Subcutaneous abdominal adipose tissue (tissue), 5 donors: Measurements from ENCODE around the gene SAV1.

Experiments
- H3K27ac ChIP-seq: one replicate; pipeline ENCODE4 v1.7.0; 2013; ENCODE audit warnings: low read depth, mild to moderate bottlenecking, inconsistent platforms, low read length, moderate library complexity
- H3K27me3 ChIP-seq, 5 donors: one replicate each; pipeline ENCODE4 v1.7.0; 2013; ENCODE audit warnings: low read length in 5 of 5, inconsistent platforms in 1 of 5; ENCODE audit not compliant: control insufficient read depth in 5 of 5, insufficient read depth in 4 of 5
- H3K36me3 ChIP-seq, 5 donors: one replicate each; pipeline ENCODE4 v1.7.0; 2013; ENCODE audit warnings: low read length in 5 of 5; ENCODE audit not compliant: control insufficient read depth in 5 of 5, insufficient read depth in 5 of 5
- H3K4me1 ChIP-seq, 5 donors: one replicate each; pipeline ENCODE4 v1.7.0; 2013; ENCODE audit warnings: low read length in 5 of 5, mild to moderate bottlenecking in 3 of 5, moderate library complexity in 1 of 5; ENCODE audit not compliant: control insufficient read depth in 5 of 5, insufficient read depth in 5 of 5
- H3K4me3 ChIP-seq, 5 donors: one replicate each; pipeline ENCODE4 v1.7.0; 2013; ENCODE audit warnings: low read length in 5 of 5, low read depth in 1 of 5
- H3K9ac ChIP-seq, 5 donors: one replicate each; pipeline ENCODE4 v1.7.0; 2013; ENCODE audit warnings: low read length in 5 of 5, mild to moderate bottlenecking in 4 of 5, moderate library complexity in 3 of 5
- H3K9me3 ChIP-seq, 5 donors: one replicate each; pipeline ENCODE4 v1.7.0; 2013; ENCODE audit warnings: low read length in 5 of 5; ENCODE audit not compliant: control insufficient read depth in 5 of 5
- donor health status: healthy.
- donor health status: healthy.
- donor health status: healthy.
- donor health status: healthy.
- donor health status: healthy.

SAV1 gene

GRCh38 chr14:50615056-50615455, 53.0 kb downstream of the SAV1 start:
- Histone ChIP-seq H3K4me1 (no peaks in the 10 kb centered on the region), H3K27me3 (no peaks in the 10 kb centered on the region), H3K27ac (no peak overlapping the region), H3K36me3 (no peaks in the 10 kb centered on the region), H3K9me3 (no peaks in the 10 kb centered on the region), H3K9ac (no peak overlapping the region), H3K4me3 (no peak overlapping the region)

DNA sequence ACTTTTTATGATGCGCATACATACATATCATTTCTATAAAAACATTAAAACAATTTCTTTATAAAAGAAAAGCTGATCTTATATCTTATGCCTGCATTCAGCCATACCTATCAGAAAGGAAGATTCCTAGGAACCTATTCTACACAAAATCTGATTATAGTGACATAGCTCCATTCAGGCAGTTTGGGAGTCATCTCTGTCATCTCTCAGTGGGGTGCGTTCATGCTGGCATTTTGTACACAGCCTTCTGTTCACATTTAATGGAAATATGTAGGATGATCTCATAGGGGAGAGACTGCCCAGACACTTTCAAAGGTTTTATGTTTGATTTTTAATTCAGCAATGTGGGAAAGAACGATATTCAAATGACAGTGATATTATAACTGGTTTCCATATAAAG, 55.3 kb downstream of the SAV1 start:
- Histone ChIP-seq H3K27ac (no peak overlapping the region), H3K9ac (no peak overlapping the region), H3K36me3 (no peaks in the 10 kb centered on the region), H3K4me1 (no peaks in the 10 kb centered on the region), H3K9me3 (no peaks in the 10 kb centered on the region), H3K27me3 (no peaks in the 10 kb centered on the region), H3K4me3 (no peak overlapping the region)

GRCh38 chr14:50610465-50610864, 57.6 kb downstream of the SAV1 start:
- Histone ChIP-seq H3K27ac (no peak overlapping the region), H3K4me3 (no peak overlapping the region), H3K36me3 (no peaks in the 10 kb centered on the region), H3K9ac (no peak overlapping the region), H3K9me3 (no peaks in the 10 kb centered on the region), H3K27me3 (no peaks in the 10 kb centered on the region), H3K4me1 (peaks cover 0 to 4% (median 0%) of the 10 kb centered on the region in 5 donors)

DNA sequence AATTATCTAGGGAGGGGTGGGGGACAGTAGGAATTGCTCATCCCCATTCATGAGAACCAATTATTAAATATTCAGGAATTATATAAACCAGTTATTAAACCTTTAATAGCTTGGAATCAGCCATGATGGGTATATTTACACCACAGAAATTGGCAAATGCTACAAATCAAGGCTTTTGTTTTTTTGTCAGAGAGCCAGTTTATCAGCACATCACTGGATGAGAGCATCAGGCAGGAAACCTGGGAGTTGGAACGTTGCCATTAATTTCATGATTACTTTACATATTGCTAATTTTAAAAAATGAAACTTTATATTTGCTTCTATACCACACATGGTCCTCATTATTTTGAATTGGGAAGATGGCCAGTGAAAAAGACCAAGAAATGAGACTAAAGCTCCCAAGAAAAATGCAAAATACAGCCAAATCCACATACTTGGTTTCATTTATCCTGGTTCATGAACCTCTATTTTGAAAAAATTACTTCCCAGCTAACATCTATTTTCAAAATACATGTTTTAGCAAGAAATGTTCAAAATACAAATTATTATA, 59.7 kb downstream of the SAV1 start:
- Histone ChIP-seq H3K36me3 (no peaks in the 10 kb centered on the region), H3K27me3 (no peaks in the 10 kb centered on the region), H3K4me1 (peaks cover 0 to 4% (median 0%) of the 10 kb centered on the region in 5 donors), H3K27ac (no peak overlapping the region), H3K9me3 (no peaks in the 10 kb centered on the region), H3K4me3 (no peak overlapping the region), H3K9ac (no peak overlapping the region)

DNA sequence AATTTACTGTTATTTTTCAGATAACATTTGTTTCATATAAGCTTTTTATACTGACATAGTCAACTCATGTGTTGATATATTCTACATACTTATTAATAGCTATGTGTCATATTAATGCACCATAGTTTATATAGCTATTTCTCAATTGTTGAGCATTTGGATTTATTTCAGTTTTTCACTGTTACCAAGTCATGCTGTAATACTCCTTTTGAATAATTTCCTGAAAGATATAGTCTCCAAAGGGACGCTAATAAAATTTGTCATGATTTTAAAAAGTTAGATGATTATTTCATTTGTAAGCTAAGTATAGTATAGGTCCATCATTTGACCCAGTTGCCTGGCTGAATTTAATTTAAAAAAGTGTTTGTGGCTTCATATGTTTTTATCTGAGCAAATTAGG, 60.3 kb downstream of the SAV1 start:
- H3K36me3 ChIP-seq: no peaks in the 10 kb centered on the region
- no peak overlapping the region for H3K4me3 ChIP-seq
- H3K27me3 ChIP-seq: no peaks in the 10 kb centered on the region
- H3K9ac ChIP-seq: no peak overlapping the region
- H3K4me1 ChIP-seq: peaks cover 0 to 4% (median 0%) of the 10 kb centered on the region in 5 donors
- no peak overlapping the region for H3K27ac ChIP-seq
- no peaks in the 10 kb centered on the region for H3K9me3 ChIP-seq

- H3K36me3 ChIP-seq: no peaks in the 10 kb centered on the region
- H3K9ac ChIP-seq: no peak overlapping the region
- H3K9me3 ChIP-seq: no peaks in the 10 kb centered on the region
- H3K27me3 ChIP-seq: no peaks in the 10 kb centered on the region
- no peak overlapping the region for H3K4me3 ChIP-seq
- peaks cover 0 to 4% (median 0%) of the 10 kb centered on the region in 5 donors for H3K4me1 ChIP-seq
- H3K27ac ChIP-seq: no peak overlapping the region
Measured at GRCh38 chr14:50607181-50607580, 60.9 kb downstream of the SAV1 start.

- no peaks in the 10 kb centered on the region for H3K9me3 ChIP-seq
- H3K27ac ChIP-seq: no peak overlapping the region
- H3K9ac ChIP-seq: no peak overlapping the region
- no peaks in the 10 kb centered on the region for H3K27me3 ChIP-seq
- H3K36me3 ChIP-seq: no peaks in the 10 kb centered on the region
- H3K4me3 ChIP-seq: no peak overlapping the region
- peaks cover 0 to 4% (median 0%) of the 10 kb centered on the region in 5 donors for H3K4me1 ChIP-seq
Measured at GRCh38 chr14:50606468-50606867, 61.6 kb downstream of the SAV1 start.

GRCh38 chr14:50605766-50606165, 62.3 kb downstream of the SAV1 start:
- no peaks in the 10 kb centered on the region for H3K9me3 ChIP-seq
- H3K27me3 ChIP-seq: no peaks in the 10 kb centered on the region
- no peak overlapping the region for H3K4me3 ChIP-seq
- peaks cover 0 to 4% (median 0%) of the 10 kb centered on the region in 5 donors for H3K4me1 ChIP-seq
- H3K9ac ChIP-seq: no peak overlapping the region
- no peaks in the 10 kb centered on the region for H3K36me3 ChIP-seq
- H3K27ac ChIP-seq: no peak overlapping the region

- peaks cover 0 to 4% (median 0%) of the 10 kb centered on the region in 5 donors for H3K4me1 ChIP-seq
- H3K9ac ChIP-seq: no peak overlapping the region
- H3K4me3 ChIP-seq: no peak overlapping the region
- no peaks in the 10 kb centered on the region for H3K27me3 ChIP-seq
- no peaks in the 10 kb centered on the region for H3K36me3 ChIP-seq
- no peaks in the 10 kb centered on the region for H3K9me3 ChIP-seq
- no peak overlapping the region for H3K27ac ChIP-seq
Measured at GRCh38 chr14:50603565-50603964, 64.5 kb downstream of the SAV1 start.

- H3K4me3 ChIP-seq: no peak overlapping the region
- H3K27ac ChIP-seq: no peak overlapping the region
- H3K27me3 ChIP-seq: no peaks in the 10 kb centered on the region
- no peak overlapping the region for H3K9ac ChIP-seq
- H3K36me3 ChIP-seq: no peaks in the 10 kb centered on the region
- H3K9me3 ChIP-seq: no peaks in the 10 kb centered on the region
- peaks cover 0 to 4% (median 0%) of the 10 kb centered on the region in 5 donors for H3K4me1 ChIP-seq
Measured at GRCh38 chr14:50602035-50602434, 66.1 kb downstream of the SAV1 start.

- Histone ChIP-seq H3K4me1 (peaks cover 0 to 4% (median 0%) of the 10 kb centered on the region in 5 donors), H3K27me3 (no peaks in the 10 kb centered on the region), H3K27ac (no peak overlapping the region), H3K9ac (no peak overlapping the region), H3K4me3 (no peak overlapping the region), H3K9me3 (no peaks in the 10 kb centered on the region), H3K36me3 (no peaks in the 10 kb centered on the region)
Measured at GRCh38 chr14:50601394-50601793, 66.7 kb downstream of the SAV1 start.
